ENCODE data around the gene BDNF. TPM values are rescaled to one million over a fixed set of nuclear protein-coding genes. Genes with fewer than 3 reads are reported as not detected.

BDNF gene
- total and polyA plus RNA-seq, 2 experiments from 2014 or later: 0.36 to 0.37 TPM

- TF ChIP-seq, protein P1, sequence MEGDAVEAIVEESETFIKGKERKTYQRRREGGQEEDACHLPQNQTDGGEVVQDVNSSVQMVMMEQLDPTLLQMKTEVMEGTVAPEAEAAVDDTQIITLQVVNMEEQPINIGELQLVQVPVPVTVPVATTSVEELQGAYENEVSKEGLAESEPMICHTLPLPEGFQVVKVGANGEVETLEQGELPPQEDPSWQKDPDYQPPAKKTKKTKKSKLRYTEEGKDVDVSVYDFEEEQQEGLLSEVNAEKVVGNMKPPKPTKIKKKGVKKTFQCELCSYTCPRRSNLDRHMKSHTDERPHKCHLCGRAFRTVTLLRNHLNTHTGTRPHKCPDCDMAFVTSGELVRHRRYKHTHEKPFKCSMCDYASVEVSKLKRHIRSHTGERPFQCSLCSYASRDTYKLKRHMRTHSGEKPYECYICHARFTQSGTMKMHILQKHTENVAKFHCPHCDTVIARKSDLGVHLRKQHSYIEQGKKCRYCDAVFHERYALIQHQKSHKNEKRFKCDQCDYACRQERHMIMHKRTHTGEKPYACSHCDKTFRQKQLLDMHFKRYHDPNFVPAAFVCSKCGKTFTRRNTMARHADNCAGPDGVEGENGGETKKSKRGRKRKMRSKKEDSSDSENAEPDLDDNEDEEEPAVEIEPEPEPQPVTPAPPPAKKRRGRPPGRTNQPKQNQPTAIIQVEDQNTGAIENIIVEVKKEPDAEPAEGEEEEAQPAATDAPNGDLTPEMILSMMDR (IDR thresholded peaks at IDR 0.05; ENCODE audit: low read depth, low read length): no peak
- Histone ChIP-seq H3K27me3 (peaks cover 100% of the 10 kb centered on the region), H3K9me3 (ENCODE audit: low read depth) (no peaks in the 10 kb centered on the region), H3K36me3 (no peaks in the 10 kb centered on the region), H3K4me3 (peak overlapping the region; percentile 37), H3K4me1 (ENCODE audit: low read depth) (peaks cover 4% of the 10 kb centered on the region), H3K27ac (no peak overlapping the region)
- DNase-seq (ENCODE audit: low read depth in 1 of 2, low spot score in 1 of 2): peak; percentile 63 to 87
Measured at GRCh38 chr11:27718863-27719545, 18.7 kb upstream of the BDNF start.

DNA sequence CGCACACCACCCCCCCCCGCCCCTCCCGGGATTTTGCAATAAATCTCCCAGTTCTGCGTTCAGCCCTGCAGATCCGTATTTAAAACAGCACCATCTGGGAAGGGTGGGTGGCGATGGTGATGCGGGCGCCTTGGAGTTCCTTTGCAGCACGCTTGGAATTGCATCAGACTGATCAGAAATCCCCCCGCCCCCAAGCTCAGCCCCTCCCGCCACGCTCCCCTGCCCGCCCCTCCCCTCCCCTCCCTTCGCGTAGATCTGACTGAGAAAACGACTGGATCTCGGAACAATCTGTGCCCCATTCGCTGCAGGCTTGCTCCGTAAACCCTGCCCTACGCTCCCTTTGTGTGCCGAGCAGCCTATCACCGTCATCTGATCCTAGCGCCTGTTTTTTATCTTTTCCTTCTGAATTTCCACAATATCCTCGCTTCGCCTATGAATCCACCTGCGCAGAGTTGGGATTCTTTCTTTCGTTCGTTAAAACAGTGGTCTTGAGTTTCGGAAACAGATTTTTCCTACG, 18.1 kb upstream of the BDNF start:
- Histone ChIP-seq H3K9me3 (ENCODE audit: low read depth) (no peaks in the 10 kb centered on the region), H3K4me3 (peak overlapping the region; percentile 37), H3K36me3 (no peaks in the 10 kb centered on the region), H3K27ac (no peak overlapping the region), H3K27me3 (peaks cover 96% of the 10 kb centered on the region), H3K4me1 (ENCODE audit: low read depth) (peaks cover 4% of the 10 kb centered on the region)
- TF ChIP-seq, protein P1 (IDR thresholded peaks at IDR 0.05; ENCODE audit: low read depth, low read length): no peak
- DNase-seq (ENCODE audit: low read depth in 1 of 2, low spot score in 1 of 2): peak; percentile 35 to 94

GRCh38 chr11:27717801-27718229, 17.6 kb upstream of the BDNF start:
- peak overlapping the region; percentile 37 for H3K4me3 ChIP-seq
- TF ChIP-seq, protein P1 (IDR thresholded peaks at IDR 0.05; ENCODE audit: low read depth, low read length): no peak
- DNase-seq (ENCODE audit: low read depth in 1 of 2, low spot score in 1 of 2): peak in 1 of 2 donors; percentile 36
- H3K9me3 ChIP-seq (ENCODE audit: low read depth): no peaks in the 10 kb centered on the region
- peaks cover 4% of the 10 kb centered on the region for H3K4me1 ChIP-seq (ENCODE audit: low read depth)
- H3K27ac ChIP-seq: no peak overlapping the region
- peaks cover 93% of the 10 kb centered on the region for H3K27me3 ChIP-seq
- H3K36me3 ChIP-seq: no peaks in the 10 kb centered on the region

DNA sequence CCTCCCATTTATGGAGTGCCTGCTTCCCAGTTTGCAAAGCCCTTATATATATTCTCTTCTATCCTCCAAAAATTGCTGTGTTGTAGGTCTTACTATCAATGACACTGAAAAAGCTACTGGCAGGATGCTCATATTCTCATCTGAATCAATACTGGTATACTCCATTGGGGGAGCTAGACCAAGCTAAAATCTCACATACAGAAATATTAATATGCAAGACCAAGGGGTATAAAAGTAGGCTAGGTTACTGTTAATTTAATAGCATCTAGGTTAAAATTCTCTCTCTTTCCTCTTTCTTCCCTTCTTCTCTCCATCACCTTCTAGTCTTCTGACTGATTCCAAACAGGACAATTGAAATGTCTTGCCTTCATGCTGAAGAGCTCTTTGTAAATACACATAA, 17.1 kb upstream of the BDNF start:
- TF ChIP-seq, protein P1 (IDR thresholded peaks at IDR 0.05; ENCODE audit: low read depth, low read length): peak; percentile 42
- no peaks in the 10 kb centered on the region for H3K36me3 ChIP-seq
- H3K4me3 ChIP-seq: no peak overlapping the region
- no peaks in the 10 kb centered on the region for H3K9me3 ChIP-seq (ENCODE audit: low read depth)
- H3K27ac ChIP-seq: no peak overlapping the region
- peaks cover 89% of the 10 kb centered on the region for H3K27me3 ChIP-seq
- H3K4me1 ChIP-seq (ENCODE audit: low read depth): peaks cover 4% of the 10 kb centered on the region
- peak in 1 of 2 donors; percentile 47 for DNase-seq (ENCODE audit: low read depth in 1 of 2, low spot score in 1 of 2)

DNA sequence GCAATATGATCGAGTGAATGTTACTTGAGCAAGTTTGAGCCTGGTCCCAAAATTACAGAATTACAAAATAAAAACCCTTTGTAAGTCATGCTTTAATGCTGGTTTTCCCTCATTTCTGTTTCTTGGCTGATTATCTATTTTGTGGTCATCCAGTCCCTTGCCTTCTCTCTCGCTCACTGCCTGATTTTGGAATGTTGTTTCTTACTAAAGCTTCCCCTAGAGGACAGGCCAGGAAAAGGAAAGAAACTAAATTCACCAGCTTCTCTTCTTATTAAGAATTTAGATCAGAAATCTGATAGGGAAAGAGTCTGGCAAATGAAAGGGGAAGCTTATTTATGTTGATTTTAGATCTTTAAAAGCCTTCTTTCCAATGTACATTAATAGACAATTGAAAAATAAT, 16.6 kb upstream of the BDNF start:
- Histone ChIP-seq H3K36me3 (no peaks in the 10 kb centered on the region), H3K27ac (no peak overlapping the region), H3K4me1 (ENCODE audit: low read depth) (peaks cover 4% of the 10 kb centered on the region), H3K4me3 (no peak overlapping the region), H3K27me3 (peaks cover 84% of the 10 kb centered on the region), H3K9me3 (ENCODE audit: low read depth) (no peaks in the 10 kb centered on the region)
- DNase-seq (ENCODE audit: low read depth in 1 of 2, low spot score in 1 of 2): peak in 1 of 2 donors; percentile 62
- TF ChIP-seq, protein P1 (IDR thresholded peaks at IDR 0.05; ENCODE audit: low read depth, low read length): peak; percentile 37
